DND-41 (cell line): ENCODE results near the gene TMBIM1.
A peak's percentile ranks its signal among the peaks of the same experiment; 100 is the strongest.

Experiments
- CTCF ChIP-seq: IDR thresholded peaks from 2 replicates; pipeline ENCODE4 v1.5.1; 2012; ENCODE audit warnings: borderline replicate concordance, low read length, moderate library complexity, mild to moderate bottlenecking; ENCODE audit not compliant: poor library complexity, severe bottlenecking; ENCODE audit errors: extremely low read depth
- EZH2 ChIP-seq: IDR thresholded peaks from 3 replicates; pipeline ENCODE4 v1.6.1; 2012; ENCODE audit warnings: borderline replicate concordance, low read depth, mild to moderate bottlenecking, moderate library complexity, low read length, inconsistent platforms; ENCODE audit not compliant: severe bottlenecking

- TF ChIP-seq CTCF (peak; percentile 19), EZH2 (no peak)
Measured at GRCh38 chr2:218276986-218277755, 15.1 kb downstream of the TMBIM1 start.
